Inflammatory macrophage treated with lipopolysaccharide for 1 hour (primary cell): Measurements from ENCODE around the gene ZFYVE21.

ENCODE experiments used
- DNase-seq, 2 donors: peaks; one replicate each; pipeline ENCODE4 v3.0.0-alpha.2; 2020 to 2022

The ZFYVE21 gene

GRCh38 chr14:103726474-103726873, 10.9 kb downstream of the ZFYVE21 start:
- no peak for DNase-seq

GRCh38 chr14:103727313-103727980, 11.8 kb downstream of the ZFYVE21 start:
- no peak for DNase-seq

DNA sequence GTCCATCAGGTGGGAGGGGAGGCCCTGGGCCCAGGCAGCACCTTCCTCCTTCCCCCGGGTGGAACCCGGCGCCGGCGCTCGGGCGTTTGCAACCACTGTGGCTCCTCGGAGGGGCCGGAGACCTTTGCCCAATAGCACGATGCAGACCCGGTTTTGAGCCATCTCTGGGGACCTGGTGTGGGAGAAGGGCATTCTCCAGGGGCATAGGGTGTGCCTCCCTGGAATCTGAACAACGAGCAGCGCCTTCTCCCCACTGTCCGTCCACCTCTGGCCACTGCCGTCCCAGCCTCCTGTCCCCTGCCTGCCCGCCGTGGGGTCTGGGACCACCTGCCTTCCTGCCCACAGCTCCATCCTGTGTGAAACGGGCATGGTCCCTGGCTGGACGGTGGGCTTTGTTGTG, 12.5 kb downstream of the ZFYVE21 start:
- no peak for DNase-seq

DNA sequence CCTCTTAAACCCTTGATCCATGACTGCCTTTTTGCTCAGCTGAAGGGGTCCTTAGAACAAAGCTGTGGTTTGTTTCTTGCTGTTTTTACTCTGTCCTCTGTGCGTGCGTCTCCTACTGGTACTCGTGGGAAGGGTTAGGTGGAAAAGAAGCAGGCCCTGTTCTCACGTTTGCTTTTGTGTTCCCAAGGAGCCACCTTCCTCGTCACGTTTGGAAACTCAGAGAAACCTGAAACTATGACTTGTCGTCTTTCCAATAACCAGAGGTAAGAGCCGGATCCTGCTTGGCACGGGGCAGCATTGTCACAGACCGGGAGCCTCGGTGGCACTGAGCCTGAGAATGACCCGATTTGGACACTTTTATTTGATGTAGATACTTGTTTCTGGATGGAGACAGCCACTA, 13.1 kb downstream of the ZFYVE21 start:
- DNase-seq: no peak

DNA sequence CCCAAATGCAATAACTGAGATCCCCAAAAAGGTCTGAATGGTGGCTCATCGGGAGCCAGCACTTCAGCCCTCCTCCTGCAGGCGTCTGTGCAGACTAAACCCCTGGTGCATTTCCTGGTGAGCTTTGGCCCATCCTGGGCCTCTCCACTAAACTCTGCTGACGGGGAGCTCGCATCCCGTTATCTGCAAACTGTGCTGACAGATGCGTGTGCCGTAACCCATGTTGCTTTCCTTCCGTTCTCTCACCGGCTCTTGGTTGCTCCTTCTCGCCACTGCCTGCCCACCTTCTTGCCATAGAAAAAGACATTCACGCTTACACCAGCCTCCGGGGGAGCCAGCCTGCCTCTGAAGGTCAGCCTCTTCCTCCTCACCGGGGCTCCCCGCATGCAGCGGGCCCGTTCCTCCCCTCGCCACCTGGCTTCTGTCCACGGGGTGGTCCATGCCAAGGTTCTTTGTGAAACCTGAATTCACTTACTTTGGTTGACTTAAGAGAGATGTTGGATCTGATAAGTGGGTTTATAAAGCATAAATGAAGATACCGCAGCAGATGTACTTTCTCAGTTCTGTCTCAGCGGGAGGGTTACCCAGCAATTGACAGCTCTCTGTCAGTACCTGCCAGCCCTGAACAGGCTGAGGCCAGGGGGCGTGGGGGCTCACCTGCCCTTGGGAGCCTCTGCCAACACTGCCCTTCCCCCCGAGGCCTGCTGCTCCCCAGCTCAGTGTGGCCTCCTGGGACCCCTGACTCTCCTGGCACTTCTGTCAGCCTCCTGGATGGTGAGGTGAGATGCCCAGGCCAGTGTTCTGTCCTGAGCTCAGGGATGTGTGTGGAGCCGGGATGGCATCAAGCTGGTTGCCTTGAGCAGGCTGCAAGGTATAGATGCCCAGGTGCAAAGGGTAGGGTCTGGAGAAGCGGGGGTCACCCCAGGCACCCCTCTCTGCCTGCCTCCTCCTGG, 14.2 kb downstream of the ZFYVE21 start:
- no peak for DNase-seq

DNA sequence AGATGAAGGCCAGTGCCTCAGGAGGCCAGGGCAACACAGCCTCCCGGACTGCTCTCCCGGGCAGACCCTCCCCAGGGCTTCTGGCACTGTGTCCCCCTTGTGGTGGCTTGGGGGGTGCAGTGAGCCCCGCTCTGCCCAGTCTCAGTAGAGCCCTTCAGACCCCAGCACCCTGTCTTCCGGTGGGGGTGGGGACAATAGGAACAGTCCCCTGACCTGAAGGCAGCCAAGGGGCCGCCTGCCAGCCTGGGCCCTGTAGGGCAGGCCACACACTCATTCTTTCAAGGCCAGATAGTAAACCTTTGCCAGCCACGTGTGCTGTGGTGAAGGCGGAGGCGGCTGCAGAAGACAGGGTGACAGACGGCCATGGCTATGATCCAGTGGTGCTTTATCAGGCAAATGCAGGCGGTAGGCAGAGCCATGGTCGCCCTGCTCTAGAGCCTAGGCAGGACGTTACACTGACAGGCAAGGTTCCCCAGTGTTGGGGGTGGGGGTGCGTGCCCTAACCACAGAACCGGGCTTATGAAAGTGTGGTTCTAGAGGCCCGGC, 15.0 kb downstream of the ZFYVE21 start:
- DNase-seq: no peak

DNA sequence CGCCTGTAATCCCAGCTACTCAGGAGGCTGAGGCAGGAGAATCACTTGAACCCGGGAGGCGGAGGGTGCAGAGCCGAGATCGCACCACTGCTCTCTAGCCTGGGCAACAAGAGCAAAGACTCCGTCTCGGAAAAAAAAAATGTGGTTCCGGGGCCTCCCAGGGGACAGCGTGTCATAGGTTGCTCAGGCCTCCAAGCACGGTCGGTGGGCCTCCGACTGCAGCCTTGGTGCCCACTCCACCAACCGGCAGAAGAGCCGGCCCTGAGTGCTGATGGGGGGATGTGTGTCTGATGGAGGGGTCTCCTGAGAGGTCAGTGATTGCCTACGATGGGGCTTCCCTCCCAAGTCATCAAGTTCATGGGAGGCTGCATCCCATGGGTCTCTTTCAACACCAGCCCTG, 15.9 kb downstream of the ZFYVE21 start:
- DNase-seq: no peak

- DNase-seq: no peak
These were observed 16.6 kb downstream of the ZFYVE21 start for GRCh38 chr14:103731916-103732867.

DNA sequence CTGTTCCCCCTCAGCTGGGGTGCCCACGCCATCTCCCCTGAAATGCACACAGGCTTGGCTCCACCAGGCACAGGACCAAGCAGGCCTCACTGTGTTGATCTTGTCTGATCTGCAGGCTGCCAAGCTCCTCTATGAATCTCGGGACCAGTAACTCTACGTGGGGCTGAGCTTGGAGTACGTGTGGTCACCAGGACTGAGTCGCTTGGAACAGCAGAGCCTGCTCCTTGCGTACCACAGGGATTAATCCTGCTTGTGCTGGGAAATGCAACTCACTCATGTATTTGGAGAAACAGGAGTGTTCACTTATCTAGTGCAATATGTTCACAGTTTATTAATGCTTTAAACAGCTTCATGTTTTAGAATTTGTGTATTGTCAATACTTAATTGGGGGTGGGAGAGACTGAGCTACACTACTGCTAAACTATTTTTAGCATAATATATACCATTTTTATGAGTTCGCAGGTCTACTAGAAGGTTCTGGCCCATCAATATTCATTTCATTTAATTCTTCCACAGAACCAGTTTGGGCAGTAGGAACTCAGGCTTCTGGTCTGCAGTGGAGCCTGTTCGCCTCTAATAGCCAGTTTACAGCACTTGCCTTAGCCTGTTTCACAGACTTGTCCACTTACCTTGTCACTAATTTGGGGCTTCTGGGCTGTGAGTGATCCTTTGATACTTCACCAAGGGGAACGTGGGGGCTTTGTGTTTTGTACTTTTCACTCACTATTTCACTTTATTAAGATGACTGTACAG, 17.4 kb downstream of the ZFYVE21 start:
- no peak for DNase-seq

DNA sequence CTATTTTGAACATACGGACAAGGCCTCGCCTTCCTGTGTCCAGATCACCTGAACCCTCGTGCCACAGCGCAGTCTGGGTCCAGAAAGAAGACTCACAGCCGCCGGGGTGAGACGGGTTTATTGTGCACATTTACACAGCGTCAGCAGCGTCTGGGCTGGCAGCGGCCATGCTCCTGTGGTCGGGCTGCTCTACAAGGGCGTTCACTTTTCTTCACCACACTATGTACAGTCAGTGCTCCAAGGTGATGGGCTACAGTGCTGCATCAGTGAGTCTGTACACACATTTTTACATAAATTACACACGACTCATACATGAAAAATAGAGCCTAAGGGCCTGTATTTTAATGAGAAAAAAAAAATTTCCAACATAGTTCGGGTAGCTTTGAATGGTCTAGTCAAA, 18.0 kb downstream of the ZFYVE21 start:
- no peak for DNase-seq

DNA sequence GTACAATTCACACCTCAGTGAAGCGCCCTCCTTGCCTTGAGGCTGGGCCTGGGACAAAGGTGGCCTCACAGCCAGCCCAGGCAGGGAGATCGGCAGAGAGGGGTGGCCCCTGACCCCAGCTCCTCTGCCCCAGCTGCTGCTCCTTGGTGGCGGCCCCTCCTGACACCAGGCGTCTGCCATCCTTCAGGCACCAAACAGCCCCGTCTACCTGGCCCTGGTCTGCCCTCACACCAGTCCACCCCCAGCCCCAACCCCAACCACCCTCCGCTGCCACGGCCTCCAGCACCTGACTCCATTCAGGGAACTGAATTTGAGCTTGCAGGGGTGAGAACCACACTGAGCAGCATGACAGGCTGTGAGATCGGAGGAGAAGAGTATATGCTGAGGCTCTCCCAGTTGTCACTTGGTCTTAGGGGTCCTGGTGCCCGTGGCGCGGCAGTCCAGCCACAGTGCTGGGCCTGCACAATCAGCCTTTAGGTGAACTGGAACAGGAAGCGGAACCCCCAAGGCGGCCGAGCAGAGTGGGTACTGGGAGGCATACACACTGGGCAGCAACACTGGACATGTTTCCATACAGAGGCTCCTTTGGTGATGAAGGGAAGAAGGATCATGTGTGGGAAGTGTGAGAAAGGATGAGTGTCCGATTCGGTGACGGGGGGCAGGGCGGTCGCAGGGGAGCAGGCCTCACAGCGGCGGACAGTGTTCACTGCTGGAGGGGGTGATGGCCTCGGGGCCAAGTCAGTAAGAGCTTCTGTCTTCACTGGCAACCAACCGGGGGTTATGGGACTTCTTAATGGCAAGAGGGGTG, 18.7 kb downstream of the ZFYVE21 start:
- DNase-seq: no peak

- no peak for DNase-seq
These were observed 19.4 kb downstream of the ZFYVE21 start for GRCh38 chr14:103735022-103735421.

DNA sequence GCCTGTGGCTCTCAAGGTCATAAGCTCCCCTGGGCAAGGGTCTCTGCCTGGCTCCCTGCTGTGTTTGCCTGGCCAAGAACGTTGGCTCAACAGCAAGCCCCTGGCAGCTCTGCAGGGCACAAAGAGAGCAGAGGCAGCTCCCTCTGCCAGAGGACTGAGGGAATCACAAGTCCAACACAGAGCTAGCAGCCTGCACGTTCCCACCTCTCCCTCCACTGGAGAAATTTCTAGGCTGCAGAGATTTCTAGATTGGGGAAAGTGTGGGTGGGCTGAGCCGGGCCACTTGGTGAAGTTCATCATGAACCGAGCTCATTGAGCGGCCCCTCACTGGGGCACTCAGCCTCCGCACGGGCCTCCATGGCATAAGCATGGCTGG, 19.8 kb downstream of the ZFYVE21 start:
- no peak for DNase-seq

DNA sequence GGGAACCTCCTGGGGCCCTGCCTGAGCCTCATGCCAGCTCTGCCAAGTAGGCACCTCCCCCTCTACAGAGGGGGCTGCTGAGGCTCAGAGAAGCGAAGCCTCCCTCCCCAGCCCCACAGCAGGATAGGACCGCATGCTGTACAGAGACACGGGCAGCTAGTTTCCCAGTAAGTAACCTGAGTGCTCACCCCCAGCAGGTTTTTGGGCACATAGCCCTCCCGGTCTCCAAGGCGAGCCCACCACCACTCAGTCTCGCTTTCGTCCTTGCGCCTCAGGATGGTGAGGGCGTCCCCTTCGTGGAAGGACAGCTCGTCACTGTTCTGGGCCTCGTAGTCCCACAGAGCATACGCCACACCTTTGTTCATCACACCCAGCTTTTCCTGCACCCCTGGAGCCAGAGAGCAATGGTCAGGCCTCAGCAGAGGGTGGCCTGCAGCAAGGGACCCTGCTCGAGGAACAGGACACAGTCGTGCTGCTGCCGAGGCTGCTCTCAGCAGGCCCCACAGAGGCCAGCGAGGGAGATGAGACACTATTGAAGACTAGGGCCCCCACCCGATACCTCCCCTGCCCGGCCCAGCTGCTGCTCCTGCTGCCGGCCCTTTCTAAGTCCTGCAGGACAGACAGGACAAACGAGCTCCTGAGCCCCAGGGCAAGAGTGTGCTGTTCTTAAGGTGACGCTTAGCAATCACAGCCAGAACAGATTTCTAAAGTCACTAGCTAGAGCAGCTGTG, 20.4 kb downstream of the ZFYVE21 start:
- no peak for DNase-seq

GRCh38 chr14:103736546-103737431, 21.2 kb downstream of the ZFYVE21 start:
- DNase-seq: no peak

DNA sequence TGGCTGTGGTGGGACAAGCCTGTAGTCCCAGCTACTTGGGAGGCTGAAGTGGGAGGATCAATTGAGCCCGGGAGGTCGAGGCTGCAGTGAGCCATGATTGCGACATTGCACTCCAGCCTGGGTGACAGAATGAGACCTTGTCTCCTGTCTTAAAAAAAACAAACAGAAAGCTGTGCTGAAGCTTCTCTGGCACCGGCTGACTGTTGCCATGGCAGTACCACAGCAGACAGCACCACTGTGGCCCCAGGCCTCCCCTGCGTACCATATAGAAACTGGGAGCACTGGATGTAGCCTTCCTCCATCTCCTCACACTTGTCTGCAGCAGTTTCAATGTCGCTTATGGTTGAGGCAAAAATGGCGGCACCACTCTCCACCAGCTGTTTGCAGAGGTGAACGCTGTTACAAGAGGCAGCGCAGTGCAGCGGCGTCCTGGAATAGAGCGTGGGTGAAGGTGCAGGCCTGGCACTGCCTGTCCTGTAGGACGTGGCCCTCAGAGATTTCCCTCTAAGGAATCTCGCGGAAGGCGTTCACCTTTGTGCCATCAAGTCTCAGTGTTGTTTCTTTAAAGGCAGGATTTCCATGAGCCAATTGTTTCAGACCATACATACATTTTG, 21.9 kb downstream of the ZFYVE21 start:
- DNase-seq: no peak

DNA sequence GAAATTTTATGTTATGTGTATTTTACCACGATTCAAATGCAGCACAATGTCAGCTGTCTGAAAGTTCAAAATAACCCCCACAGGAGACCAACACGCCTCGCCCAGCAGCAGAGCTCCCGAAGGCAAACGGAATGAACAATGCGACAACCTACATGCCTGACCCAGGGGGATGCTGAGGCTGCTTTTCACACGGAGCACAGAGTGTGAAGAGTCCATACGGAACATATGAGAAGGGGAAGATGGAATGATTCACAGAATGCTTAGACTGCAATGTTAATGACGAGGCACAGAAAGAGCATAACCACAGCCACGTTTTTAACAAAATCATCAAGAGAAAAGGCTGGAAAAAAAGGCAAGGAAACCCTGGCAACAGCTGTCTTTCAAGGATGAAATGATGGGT, 22.6 kb downstream of the ZFYVE21 start:
- DNase-seq: no peak

DNA sequence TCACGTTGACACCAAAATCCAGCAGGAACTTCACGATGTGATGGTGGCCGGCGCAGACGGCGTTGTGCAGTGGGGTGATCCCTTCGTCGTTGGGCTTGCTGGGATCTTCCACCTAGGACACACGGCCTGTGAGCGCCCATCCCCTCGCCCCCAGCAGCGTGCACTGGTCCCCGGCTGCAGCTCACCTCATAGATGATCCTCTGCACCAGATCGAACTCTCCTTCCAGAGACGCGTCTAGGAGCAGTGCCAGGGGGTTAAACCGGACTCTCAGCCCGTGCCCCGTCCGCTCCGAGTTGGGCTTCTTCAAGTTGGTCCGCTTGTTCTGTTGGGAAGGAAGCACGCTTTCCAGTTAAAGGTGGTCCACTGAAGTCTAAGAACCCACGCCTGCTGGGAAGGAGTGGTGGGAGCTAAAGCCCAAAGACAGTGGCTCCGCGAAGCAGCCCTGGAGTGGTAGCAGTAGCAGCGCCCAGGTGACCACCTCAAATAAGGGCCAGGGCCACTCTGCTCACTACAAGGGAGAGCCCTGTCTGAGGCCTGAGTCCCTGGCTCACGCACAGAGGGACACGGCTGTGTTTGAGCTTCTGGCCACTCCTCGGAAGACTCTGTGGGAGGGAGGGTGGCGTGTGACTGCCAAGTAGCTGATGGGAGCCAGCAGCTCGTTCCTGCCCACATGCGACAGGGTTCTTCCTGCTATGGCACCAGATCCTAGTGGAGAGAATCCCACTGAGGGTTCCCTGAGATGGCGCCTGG, 23.3 kb downstream of the ZFYVE21 start:
- DNase-seq: no peak
